A549 (cell line): Measurements from ENCODE around the gene ADGRD1.

ENCODE experiments used
- CBX2 ChIP-seq: fragments of 200-600 bp; sonication (generic); IDR thresholded peaks from 2 replicates; pipeline ENCODE4 v1.6.1; 2016; ENCODE audit warnings: low read depth, mild to moderate bottlenecking, borderline replicate concordance
- CBX8 ChIP-seq: fragments of 200-600 bp; sonication (generic); IDR thresholded peaks from 2 replicates; pipeline ENCODE4 v1.6.1; 2016
- CTCF ChIP-seq: fragments of >200 bp; sonication (Bioruptor Twin); formaldehyde crosslinking; IDR thresholded peaks from 3 replicates; pipeline ENCODE4 v1.5.1; 2016
- GATA3 ChIP-seq: IDR thresholded peaks from 2 replicates; pipeline ENCODE4 v1.6.1; 2012; ENCODE audit warnings: borderline replicate concordance
- MAX ChIP-seq: IDR thresholded peaks from 2 replicates; pipeline ENCODE4 v1.6.1; 2012
- USF2 ChIP-seq: fragments of 450-650 bp; IDR thresholded peaks from 2 replicates; pipeline ENCODE4 v1.6.1; 2014; ENCODE audit warnings: antibody characterized with exemption

GRCh38 chr12:131140069-131140435 is 186.3 kb downstream of the ADGRD1 start:
- no peak for TF ChIP-seq CBX8
- no peak for TF ChIP-seq CTCF
- TF ChIP-seq MAX, result no peak
- no peak for TF ChIP-seq CBX2
- TF ChIP-seq GATA3, result no peak
- TF ChIP-seq USF2, result no peak
